HG03439 (cell line): ENCODE data around the gene NRG3.
"Not testable (repeated sequence)": the region's sequence is repeated elsewhere in the genome, so short reads cannot be mapped to it uniquely, and the experiment has no call there.

Experiments
- ATAC-seq: cut with Tn5 transposase; IDR thresholded peaks from one replicate; pipeline ENCODE4 v1.9.1; 2021; ENCODE audit warnings: mild to moderate bottlenecking, moderate library complexity; ENCODE audit not compliant: unreplicated experiment

The NRG3 gene

DNA sequence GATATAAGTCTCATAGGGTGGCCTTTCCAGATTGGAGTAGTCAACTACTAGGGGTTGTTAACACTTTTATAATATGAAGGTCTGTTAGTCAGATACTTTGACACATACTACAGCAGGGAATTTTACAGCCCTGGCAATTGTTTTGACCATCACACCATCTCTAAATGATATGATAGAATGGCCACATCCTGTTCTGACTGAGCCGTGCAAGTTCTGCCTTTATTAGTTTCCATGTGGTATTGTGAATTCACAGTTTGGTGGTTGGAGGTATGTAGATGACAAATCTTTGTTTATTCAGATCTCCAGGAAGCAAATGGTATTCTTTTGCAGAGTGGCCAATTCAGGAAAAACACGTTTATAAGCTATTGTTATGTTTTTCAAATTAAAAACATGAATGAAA lies 83.0 kb downstream of the NRG3 start:
- ATAC-seq, result no peak

DNA sequence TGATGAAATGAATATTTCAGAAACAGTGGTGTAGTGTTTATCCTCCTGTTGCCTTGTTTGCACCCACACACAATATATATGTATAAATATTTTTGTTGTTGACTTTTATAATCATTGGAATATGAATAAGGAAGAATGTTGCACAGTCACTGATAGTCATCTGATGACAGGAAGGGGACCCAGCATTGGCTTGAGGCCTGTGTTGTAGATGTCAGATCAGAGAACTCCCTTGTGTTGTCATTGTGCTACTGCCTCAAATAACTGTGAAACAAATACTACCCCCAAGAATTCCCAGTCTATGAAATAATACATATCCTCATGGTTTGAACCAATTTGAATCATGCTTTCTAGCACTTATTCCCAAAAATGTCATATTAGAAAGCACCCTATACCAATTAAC lies 84.0 kb downstream of the NRG3 start:
- ATAC-seq, result no peak

DNA sequence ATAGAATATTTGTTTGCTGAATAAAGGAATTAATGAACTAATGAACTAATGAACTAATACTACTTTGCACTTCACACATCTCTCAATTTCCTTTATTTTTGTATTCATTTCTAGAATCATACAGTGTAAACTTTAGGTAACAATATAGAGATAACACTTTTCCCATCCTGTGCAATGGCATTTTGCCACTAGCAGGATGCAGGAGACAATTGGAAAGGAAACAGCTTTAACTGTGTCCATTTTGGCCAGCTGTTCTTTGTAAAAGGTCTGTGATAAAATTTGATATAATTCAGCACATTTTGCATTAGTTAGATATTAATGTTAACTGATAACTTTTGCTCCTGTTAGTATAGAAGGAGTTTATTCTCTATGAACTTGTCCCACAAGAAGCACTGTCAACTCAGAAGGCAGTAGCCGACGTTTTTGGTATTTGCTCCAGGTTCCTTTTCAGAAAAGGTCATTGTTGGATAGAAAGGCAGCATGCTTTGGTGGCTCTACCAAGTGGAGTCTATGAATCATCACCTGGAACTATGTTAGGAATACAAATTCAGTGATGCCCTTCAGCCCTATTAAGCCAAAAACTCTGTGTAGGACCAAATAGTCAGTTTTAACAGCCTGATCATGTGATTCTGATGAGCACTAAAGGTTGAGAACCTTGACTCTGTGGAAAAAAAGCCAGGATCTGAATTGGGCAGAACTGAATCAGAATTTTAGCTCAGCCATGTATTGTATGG lies 86.6 kb downstream of the NRG3 start:
- no peak for ATAC-seq

DNA sequence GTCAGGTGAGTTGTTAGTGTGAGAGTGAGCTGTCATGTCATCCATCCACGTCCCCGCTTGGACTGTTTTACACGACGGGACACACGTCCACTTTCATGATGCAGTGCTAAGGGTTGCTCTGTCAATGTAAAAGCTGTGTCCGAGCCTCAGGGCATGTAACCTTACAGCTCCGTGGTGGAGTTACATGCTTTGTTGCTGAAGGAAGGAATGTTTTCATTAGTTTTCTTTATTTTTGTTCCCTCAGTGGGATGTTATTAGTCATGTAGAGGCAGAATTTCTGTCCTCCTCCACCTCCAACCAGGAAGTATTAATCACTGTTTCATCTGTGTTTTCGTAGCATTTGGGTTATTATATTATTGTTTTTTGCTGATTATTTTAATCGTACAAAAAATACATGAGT lies 88.6 kb downstream of the NRG3 start:
- ATAC-seq, result no peak

DNA sequence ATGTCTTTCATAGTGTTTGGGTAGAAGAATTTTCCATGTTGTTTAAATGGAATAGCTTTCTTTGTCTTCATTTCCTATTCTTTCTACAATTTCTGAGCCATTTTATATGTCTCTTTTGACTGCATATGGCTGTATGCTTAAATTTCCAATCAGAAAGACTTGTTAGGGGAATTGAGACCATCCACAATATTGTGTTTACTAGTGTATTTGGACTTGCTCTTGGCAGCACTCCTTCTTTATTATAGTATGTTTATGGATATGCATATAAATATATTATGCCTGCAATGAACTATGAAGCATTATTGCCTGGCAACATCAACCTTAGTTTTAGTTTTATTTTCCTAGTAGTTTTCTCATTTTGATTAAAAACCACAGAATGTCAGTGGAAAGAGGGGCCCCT lies 92.7 kb downstream of the NRG3 start:
- no peak for ATAC-seq

DNA sequence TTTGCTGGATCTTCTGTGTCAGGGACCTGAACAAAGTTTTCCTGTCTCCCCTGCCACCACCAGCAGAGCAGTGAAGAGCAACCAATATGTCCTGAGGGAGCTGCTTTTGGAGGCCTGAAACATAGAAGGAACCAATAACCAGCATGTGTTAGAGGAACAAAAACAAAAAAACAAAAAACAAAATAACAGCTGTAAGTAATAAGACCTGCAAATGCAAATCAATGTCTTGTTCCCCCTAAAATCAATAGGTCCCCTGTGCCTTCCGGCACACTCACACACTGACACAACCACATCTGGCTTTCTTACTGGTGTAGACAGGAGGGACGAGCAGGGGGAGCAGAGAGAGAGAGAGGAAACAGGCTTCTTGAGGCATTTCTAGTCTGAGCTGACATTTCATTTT lies 94.1 kb downstream of the NRG3 start:
- ATAC-seq, result no peak

DNA sequence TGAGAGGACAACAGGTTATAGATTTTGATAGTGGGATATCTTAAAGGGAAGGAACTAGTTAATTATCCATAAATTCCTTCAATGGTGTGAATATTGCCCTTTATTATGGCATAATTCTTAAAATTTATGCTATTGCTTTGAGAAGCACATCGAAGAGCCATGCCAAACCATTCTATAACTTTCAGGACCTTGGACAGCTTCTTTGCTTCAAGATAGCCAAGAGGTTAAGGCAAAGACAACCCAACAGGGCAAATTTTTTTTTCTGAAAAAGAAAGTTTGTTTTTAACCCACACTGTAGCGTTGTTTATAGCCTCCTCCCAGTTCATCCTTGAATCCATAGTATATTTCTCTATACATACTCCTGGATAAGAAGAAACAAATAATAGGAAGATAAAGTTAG lies 103.2 kb downstream of the NRG3 start:
- no peak for ATAC-seq

DNA sequence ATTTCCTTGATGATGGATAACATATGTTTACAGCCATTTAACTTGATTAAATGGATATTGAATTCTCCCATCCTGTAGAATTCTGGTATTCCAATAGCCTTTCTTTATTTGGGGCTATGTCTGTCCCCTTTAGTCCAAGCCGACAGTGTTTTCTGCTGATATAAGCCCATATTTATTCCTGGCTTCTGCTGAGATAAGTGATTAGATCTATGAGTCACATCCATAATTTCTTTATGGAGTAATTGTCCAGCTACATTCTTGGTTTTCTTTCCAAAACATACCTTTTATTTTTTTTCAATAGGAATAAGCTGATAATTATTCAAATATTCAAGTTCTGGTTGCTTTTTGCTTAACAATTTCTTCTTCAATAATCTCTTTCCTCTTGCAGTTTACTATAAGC lies 106.7 kb downstream of the NRG3 start:
- no peak for ATAC-seq

DNA sequence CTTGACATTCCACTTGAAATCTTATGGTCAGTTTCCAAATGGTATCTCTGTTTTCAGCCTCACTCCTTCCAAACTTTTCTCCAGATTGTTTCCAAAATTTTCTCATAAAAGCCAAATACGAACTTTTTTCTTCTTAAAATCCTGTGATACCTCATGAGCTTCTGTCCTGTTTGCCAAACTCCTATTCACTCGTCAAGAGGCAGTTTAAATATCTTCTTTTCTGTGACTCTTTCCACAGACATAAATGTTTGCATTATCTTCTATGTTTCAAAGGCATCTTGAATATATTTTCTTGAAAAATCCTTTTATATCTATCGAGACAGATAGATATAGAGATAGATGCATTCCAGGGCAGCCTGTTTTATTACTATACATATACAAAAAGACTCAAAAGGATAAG lies 109.4 kb downstream of the NRG3 start:
- ATAC-seq, result no peak

DNA sequence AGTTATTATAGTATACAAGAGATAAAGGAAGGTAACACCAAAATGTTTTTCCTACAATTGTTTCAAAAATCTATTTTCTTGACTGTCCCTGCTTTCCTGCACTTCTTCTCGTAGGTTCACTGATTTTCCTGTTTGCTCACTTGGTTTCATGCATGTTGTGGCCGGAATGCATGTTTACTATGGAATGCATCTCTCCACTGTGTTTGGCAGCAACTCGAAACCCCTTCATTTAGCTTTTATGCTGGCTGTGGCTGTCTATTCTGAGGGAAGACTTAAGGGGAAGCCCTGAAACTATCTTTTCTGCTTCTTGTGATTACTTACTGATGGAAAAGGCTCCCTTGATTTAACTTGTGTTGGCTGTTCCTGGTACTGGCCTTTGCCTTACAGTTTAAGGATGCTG lies 120.3 kb downstream of the NRG3 start:
- no peak for ATAC-seq

DNA sequence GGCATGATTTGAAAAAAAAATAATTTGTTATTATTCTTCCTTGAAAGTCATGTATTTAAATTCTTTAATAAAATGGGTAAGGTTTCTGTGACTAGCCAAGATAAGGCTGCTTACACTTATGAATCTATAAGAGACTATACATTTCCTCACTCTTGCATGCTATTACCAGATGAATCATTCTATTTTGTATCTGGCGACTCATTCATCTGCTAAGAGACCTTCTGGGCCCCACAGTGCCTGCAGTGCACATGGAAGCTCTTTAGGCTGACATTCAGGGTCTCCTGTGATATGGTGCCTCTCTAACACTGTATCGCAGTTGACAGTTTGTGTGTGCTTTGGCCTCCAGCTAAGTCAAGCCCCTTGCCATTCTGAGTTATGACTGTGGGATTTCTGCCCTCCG lies 121.9 kb downstream of the NRG3 start:
- ATAC-seq, result no peak

DNA sequence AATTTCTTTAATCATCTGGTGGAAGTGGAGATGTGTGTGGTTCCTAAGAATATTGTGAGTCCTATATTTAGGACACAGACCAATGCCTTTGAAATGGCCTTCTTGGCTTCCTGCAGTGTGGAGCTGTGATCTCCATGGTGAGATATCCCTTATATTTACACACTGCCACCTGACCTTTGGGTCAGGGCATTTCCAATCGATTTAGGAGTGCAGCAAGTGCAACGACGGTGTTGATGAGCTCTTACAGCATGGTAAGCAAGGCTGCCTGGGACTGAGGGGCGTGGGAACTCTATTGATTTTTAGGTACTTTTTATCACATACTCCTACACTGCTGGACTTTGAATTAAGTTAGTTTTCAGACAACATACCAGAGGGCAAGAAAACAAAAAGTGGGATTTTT lies 146.0 kb downstream of the NRG3 start:
- no peak for ATAC-seq

DNA sequence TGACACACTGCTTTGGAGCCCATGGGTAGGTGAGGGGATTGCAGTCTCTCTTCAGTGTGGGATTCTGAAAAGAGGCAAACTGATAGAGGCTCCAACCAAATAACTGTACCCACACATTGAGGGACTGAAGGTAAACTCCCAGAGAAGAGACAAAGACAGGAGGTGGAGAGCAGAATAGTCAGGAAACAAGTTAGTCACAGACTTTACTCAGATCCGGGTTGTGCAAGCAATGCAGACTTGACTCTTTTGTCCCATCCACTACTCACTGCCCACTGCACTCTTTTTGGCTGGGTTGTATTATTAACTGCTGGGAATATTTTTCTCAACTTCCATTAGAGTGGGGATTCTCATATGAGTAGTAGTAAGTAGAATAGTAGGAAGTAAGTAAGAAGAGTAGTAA lies 152.7 kb downstream of the NRG3 start:
- ATAC-seq, result no peak

DNA sequence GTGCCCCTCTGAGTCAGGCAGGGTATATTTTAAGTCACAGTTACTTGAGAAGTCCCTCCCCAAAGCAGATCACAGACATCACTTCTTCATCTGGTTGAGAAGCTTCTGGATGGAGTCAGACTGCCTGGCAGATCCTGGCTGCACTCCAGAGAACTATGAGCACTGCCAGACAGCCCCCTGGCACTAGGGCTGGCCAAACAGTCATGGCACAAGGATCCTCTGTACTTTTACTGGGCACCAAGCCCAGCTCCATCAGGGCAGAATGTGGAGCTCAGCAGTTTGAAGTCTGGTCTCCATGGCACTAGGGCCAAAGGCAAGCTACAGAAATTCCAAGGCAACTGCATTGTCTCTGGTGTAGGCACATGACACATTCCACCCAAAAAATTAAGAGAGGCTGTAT lies 162.1 kb downstream of the NRG3 start:
- ATAC-seq, result no peak

DNA sequence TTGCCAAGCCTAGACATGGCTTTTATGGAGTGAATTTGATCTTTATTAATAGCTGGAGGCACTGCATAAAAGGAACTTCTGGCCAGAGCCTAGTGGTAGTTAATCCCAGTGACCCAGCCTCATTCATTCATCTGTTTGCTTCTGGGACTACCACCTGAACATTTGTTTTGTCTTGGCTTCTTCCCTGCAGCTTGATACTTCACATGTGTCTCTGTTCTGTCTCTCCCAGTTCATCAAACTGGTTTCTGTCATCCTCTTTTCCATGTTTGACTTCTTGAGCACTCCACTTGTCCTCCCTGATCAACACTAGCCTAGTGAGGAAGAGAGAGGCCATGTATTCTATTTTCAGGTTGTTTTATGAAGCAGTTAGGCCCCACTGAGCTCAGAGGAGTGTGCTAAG lies 163.6 kb downstream of the NRG3 start:
- ATAC-seq, result no peak

DNA sequence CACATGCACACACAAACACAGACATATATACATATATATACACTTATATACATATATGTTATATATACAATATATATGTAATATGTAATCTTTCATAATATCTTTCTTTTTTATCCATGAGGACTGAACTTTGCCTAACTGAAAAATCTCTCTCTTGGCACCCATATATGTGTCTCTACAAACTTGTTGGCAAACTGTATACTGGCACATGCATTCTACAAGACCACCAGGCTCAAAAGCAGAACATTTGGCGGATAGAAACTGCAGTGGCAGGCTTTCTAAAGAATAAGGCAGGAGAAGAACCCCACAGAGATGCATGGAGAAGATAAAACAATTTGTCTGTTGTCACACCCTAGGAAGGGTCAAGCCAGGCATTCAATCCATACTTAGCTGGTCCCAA lies 165.3 kb downstream of the NRG3 start:
- ATAC-seq, result no peak

DNA sequence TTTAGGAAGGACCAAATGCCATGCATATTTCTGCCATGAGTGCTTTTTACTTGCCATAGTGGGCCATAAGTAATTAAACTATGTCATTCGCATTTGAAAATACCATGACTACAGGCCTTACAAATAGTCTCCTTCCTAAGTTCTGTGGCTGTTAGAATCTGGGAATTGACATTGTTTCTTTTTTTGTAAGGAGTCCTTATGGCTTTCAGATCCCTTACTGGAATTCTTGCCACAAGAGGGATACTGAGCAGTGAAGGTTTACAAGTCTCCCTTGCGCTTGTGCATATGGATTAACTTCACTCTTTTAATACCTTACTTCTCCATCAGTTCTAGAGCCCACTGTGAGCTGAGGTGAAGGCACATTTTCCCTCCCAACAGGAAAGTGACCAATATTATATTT lies 166.0 kb downstream of the NRG3 start:
- ATAC-seq, result no peak

DNA sequence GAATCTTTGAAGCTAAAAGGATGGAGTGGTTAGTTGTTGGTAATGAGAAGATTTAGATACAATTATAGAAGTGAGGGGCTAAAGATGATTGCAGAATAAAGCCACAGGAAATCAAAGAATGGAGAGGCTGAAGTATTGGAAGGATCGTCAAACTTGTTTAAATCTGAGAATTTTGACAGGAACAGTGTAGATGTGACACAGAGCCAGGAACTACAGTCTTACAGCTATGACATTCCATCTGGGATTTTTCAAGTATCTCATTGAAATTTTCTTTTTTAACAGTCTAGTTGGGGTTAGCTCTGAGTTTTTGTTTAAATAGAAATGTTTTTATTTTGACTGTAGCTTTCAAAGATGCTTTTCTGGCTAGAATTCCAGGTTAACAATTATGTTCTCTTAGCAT lies 181.4 kb downstream of the NRG3 start:
- no peak for ATAC-seq

DNA sequence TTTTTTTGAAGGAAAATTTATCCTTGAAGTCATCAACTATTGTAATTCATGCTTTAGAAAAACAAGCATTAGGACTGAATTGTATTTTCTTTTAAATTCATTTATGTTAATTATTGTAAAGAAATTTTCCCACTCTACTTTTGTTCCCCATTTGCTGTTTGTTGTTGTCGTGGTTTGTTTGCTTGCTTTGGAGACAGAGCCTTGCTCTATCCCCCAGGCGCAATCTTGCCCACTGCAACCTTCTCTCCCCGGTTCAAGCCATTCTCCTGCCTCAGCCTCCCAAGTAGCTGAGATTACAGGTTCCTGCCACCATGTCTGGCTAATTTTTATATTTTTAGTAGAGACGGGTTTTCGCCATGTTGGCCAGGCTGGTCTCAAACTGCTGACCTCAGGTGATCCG lies 192.2 kb downstream of the NRG3 start:
- not testable (repeated sequence) for ATAC-seq

DNA sequence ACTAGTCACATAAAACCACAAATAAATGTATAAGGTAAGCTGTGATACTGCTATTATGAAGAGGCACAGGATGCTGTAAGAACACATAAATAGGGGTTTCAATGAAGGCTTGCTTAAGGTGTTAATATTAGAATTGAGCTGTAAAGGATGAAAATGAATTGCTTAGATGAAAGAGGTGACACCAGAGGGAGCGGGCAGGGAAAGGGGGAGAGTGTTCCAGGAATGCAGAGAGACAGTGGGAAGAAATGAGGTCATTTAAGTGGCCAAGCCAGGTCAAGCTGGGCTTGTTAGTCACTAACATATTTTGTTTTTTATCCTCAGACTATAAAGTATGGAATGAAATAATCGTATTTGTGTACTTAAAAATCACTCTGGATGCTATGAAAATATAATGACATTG lies 193.5 kb downstream of the NRG3 start:
- no peak for ATAC-seq

DNA sequence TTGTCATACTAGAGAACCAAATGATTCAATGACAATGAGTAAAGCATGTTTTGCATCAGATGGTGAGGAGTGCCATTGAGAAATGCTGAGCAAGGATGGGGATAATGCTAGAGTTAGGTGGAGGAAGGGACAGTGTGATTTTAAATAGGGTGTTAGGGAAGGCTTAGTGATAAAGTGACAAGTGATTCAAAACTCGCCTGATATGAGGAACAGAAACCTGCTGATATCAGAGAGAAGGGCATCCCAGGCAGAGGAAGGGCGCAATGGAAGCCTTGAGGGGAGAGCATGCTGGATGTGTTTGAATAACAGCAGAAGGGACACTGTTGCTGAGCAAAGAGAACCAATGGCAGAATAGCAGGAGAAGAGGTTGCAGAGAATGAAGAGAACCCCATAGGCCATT lies 196.2 kb downstream of the NRG3 start:
- no peak for ATAC-seq

DNA sequence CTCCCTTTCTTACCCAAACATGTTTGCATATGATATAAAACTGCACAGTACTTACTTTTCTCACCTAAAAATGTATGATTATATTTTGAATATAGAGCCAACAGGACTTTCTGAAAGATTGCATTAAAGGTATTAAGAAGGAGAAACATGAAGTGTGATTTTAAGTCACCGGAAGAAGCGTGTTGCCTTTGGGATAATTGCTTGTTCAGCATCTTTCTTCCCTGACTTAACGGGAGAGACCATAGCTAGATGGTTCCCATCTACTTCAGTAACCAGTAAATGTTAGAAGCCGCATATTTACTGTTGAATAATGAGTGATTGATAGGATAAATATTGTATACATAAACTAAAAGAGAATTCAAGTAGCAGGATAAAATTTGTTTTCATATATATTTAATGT lies 197.1 kb downstream of the NRG3 start:
- ATAC-seq, result no peak

DNA sequence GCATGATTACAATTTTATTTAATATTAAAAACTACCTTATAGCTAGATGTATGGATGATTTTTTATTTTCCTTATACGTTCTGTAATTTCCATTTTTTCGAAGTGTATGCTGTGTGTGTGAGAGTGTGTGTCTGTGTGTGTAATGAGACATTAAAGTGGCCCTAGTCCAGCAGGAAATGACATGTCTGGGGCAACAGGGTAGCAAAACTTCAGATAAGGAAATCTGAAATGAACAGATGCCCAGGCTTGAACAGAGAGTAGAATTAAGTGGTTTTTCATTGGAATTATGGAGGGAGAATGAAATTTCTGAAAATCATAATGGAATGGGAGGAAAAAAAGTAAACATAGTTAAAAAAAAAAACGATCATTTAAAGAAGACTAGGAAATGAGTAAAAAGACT lies 200.6 kb downstream of the NRG3 start:
- ATAC-seq, result no peak

DNA sequence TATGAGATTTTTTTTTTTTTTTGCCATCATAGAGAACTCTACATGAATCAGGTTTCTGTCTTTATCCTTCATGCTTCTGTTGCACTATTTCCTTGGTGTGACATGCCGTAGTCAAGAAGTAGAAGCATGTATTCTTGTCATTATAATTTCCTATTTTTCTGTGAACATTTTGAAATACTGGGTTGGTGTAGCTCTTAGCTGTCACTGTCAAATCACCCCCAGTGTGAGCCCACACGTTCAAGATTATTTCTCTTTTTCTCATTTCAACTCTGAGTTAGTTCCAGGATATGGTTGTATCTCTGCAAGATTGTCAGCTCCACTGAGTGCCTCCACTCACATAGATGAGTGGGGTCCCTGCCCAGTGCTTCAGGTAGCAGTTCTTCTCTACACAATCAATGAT lies 209.5 kb downstream of the NRG3 start:
- ATAC-seq, result no peak
